K562 (cell line): ENCODE measurements around the gene ALOX5. TPM values are rescaled to one million over a fixed set of nuclear protein-coding genes. Genes with fewer than 3 reads are reported as not detected.

Source experiments
- ARID2 ChIP-seq: fragments of 450-650 bp; IDR thresholded peaks from 2 replicates; pipeline ENCODE4 v1.6.1; 2017; ENCODE audit warnings: antibody characterized with exemption, mild to moderate bottlenecking
- CBFB ChIP-seq: sonication (generic); formaldehyde crosslinking; IDR thresholded peaks from 2 replicates; pipeline ENCODE4 v1.4.0; 2020; ENCODE audit warnings: mild to moderate bottlenecking, missing genetic modification reagents
- CXXC5 ChIP-seq: fragments of 250-450 bp; sonication (Bioruptor Pico); IDR thresholded peaks from 2 replicates; pipeline ENCODE4 v1.8.0; 2022; ENCODE audit warnings: inconsistent platforms, mild to moderate bottlenecking, moderate library complexity
- ELF2 ChIP-seq: fragments of 250-450 bp; sonication (Bioruptor Pico); IDR thresholded peaks from 2 replicates; pipeline ENCODE4 v1.5.0; 2021; ENCODE audit warnings: mild to moderate bottlenecking
- JUN ChIP-seq, 2 experiments: sonication (generic) in 1 of 2; formaldehyde crosslinking in 1 of 2; IDR thresholded peaks; 2 replicates each; pipeline versions ENCODE4 v1.6.1 to v1.8.0; 2012 to 2022; ENCODE audit warnings: borderline replicate concordance in 2 of 2, mild to moderate bottlenecking in 2 of 2, improper control_type of control experiment in 1 of 2, low read depth in 1 of 2, low read length in 1 of 2, missing genetic modification reagents in 1 of 2
- MCM5 ChIP-seq: fragments of 450-650 bp; IDR thresholded peaks from 2 replicates; pipeline ENCODE4 v1.6.1; 2016; ENCODE audit warnings: low read depth
- MXI1 ChIP-seq: IDR thresholded peaks from 2 replicates; pipeline ENCODE4 v1.6.1; 2011; ENCODE audit warnings: low read depth, mild to moderate bottlenecking, improper control_type of control experiment, low read length
- MYC ChIP-seq, 2 experiments: fragments of 250-450 bp in 1 of 2; sonication (Bioruptor Pico) in 1 of 2; IDR thresholded peaks; 2 replicates each; pipeline versions ENCODE4 v1.5.1 to v1.6.1; 2012 to 2021; ENCODE audit warnings: low read depth in 2 of 2, borderline replicate concordance in 1 of 2, improper control_type of control experiment in 1 of 2, low read length in 1 of 2, mild to moderate bottlenecking in 1 of 2, moderate library complexity in 1 of 2
- NFATC3 ChIP-seq: fragments of 450-650 bp; IDR thresholded peaks from 2 replicates; pipeline ENCODE4 v1.6.1; 2017; ENCODE audit warnings: mild to moderate bottlenecking
- NKRF ChIP-seq: fragments of 450-650 bp; IDR thresholded peaks from 2 replicates; pipeline ENCODE4 v1.6.1; 2016; ENCODE audit warnings: borderline replicate concordance
- NR2C2 ChIP-seq, 2 experiments: fragments of 200-800 bp in 1 of 2; sonication (Bioruptor generic) in 1 of 2; sonication (generic) in 1 of 2; formaldehyde crosslinking in 1 of 2; IDR thresholded peaks; 2 replicates each; pipeline versions ENCODE4 v1.6.1 to v1.8.0; 2016 to 2022; ENCODE audit warnings: mild to moderate bottlenecking in 1 of 2, missing compliant biosample characterization in 1 of 2, missing genetic modification characterization in 1 of 2, missing genetic modification reagents in 1 of 2
- PRMT5 ChIP-seq: sonication (generic); formaldehyde crosslinking; IDR thresholded peaks from 2 replicates; pipeline ENCODE4 v1.5.0; 2020; ENCODE audit warnings: missing genetic modification reagents
- RFX5 ChIP-seq: IDR thresholded peaks from 2 replicates; pipeline ENCODE4 v1.6.1; 2011; ENCODE audit warnings: low read depth, mild to moderate bottlenecking, improper control_type of control experiment, low read length
- SAFB2 ChIP-seq: fragments of 200-400 bp; formaldehyde crosslinking; IDR thresholded peaks from 2 replicates; pipeline ENCODE4 v1.6.1; 2018; ENCODE audit warnings: borderline replicate concordance, low read length, low read depth, moderate library complexity; ENCODE audit not compliant: severe bottlenecking
- SMARCC2 ChIP-seq: fragments of 450-650 bp; IDR thresholded peaks from 2 replicates; pipeline ENCODE4 v1.6.1; 2017; ENCODE audit warnings: antibody characterized with exemption, moderate library complexity, mild to moderate bottlenecking, low read depth
- TFAP4 ChIP-seq: sonication (generic); formaldehyde crosslinking; IDR thresholded peaks from 2 replicates; pipeline ENCODE4 v1.8.0; 2022; ENCODE audit warnings: missing genetic modification reagents, mild to moderate bottlenecking, moderate library complexity, borderline replicate concordance
- TOE1 ChIP-seq, 2 experiments: fragments of 450-650 bp in 1 of 2; sonication (generic) in 1 of 2; formaldehyde crosslinking in 1 of 2; IDR thresholded peaks; 2 replicates each; pipeline versions ENCODE4 v1.7.1 to v1.8.0; 2016 to 2022; ENCODE audit warnings: borderline replicate concordance in 2 of 2, mild to moderate bottlenecking in 2 of 2, antibody characterized with exemption in 1 of 2, inconsistent platforms in 1 of 2, low read depth in 1 of 2, missing genetic modification reagents in 1 of 2, moderate library complexity in 1 of 2
- TRIM25 ChIP-seq: fragments of 450-650 bp; IDR thresholded peaks from 2 replicates; pipeline ENCODE4 v1.7.0; 2016; ENCODE audit warnings: borderline replicate concordance
- XRCC5 ChIP-seq: fragments of 200-400 bp; formaldehyde crosslinking; IDR thresholded peaks from 2 replicates; pipeline ENCODE4 v1.6.1; 2017; ENCODE audit warnings: low read depth, mild to moderate bottlenecking, low read length
- ZKSCAN3 ChIP-seq: fragments of 250-450 bp; sonication (Bioruptor Pico); IDR thresholded peaks from 2 replicates; pipeline ENCODE4 v1.4.0; 2020
- ZNF124 ChIP-seq: sonication (generic); formaldehyde crosslinking; IDR thresholded peaks from 2 replicates; pipeline ENCODE4 v1.8.1; 2022; ENCODE audit warnings: missing genetic modification reagents
- ZNF282 ChIP-seq: sonication (generic); formaldehyde crosslinking; IDR thresholded peaks from 2 replicates; pipeline ENCODE4 v1.8.1; 2023; ENCODE audit warnings: missing genetic modification reagents
- ZNF644 ChIP-seq: fragments of 200-800 bp; sonication (Bioruptor generic); IDR thresholded peaks from 2 replicates; pipeline ENCODE4 v1.6.1; 2016; ENCODE audit warnings: low read depth, missing genetic modification characterization, missing compliant biosample characterization
- polyA plus RNA-seq, 8 experiments: library from polyadenylated mRNA; depleted of rRNA in 4 of 8; stranded (reverse) in 5 of 8; unstranded in 3 of 8; fragments of >200 nt; fragmentation: Nextera tagmentation in 2 of 8; fragmentation: Illumina TruSeq in 1 of 8; extraction: Ambion mirVana in 2 of 8; extraction: Trizol in 1 of 8; gene quantifications; 2 replicates each; pipeline versions ENCODE4 v1.2.1 to v1.2.3, GENCODE V29; 2011 to 2014; ENCODE audit warnings: inconsistent platforms in 1 of 8, missing spikeins in 1 of 8
- total RNA-seq, 7 experiments: library from RNA; depleted of rRNA in 6 of 7; stranded (reverse); fragments of >200 nt in 6 of 7; fragmentation: Illumina TruSeq in 2 of 7; extraction: Trizol in 2 of 7; gene quantifications; 2 replicates each; pipeline versions ENCODE4 v1.2.1 to v1.2.3, GENCODE V29; 2011 to 2021; ENCODE audit warnings: low replicate concordance in 1 of 7
- TF ChIP-seq, protein P1 (sequence below): fragments of 250-450 bp; sonication (Bioruptor Pico); IDR thresholded peaks from 2 replicates; pipeline ENCODE4 v1.6.1; 2021; ENCODE audit warnings: mild to moderate bottlenecking

Gene ALOX5
- total and polyA plus RNA-seq, 9 of the 15 experiments (the other 6 are each of a cell fraction or from before 2014, with no cell fraction given) = 0.10 to 2.4 (median 1.4) TPM

DNA sequence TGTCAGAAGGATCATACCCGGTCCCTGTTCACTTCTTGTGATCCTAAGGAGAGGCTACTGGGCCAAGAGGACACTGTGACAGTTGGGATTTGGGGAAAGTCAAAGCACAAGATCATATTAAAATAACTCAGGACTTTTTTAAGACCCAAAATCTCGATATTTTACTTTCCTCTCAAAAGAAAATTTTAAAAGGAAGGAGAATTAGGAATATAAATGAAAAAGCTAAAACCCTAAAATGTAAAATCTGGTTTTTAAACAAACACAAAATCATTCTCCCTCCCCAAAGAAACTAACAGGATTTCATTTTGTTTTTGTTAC is 36.4 kb downstream of the ALOX5 start (continued):
- TF ChIP-seq ELF2 (CRISPR knock-in tag) (0 out of 2 replicates have a peak, but pooled peaks have one; percentile 50), TOE1 (IDR thresholded peaks at IDR 0.05; ENCODE audit: borderline replicate concordance) (no peak), TOE1 (CRISPR knock-in tag; IDR thresholded peaks at IDR 0.05; ENCODE audit: borderline replicate concordance, low read depth) (no peak), JUN (IDR thresholded peaks at IDR 0.05; ENCODE audit: borderline replicate concordance, low read depth, low read length) (no peak), JUN (CRISPR knock-in tag; IDR thresholded peaks at IDR 0.05; ENCODE audit: borderline replicate concordance) (no peak), XRCC5 (no peak), SMARCC2 (no peak), TFAP4 (no peak), NFATC3 (no peak), ZNF644 (tag) (no peak), NR2C2 (CRISPR knock-in tag; IDR thresholded peaks at IDR 0.05) (no peak), NR2C2 (tag; IDR thresholded peaks at IDR 0.05) (no peak), NKRF (no peak), RFX5 (no peak), ARID2 (no peak), TRIM25 (0 out of 2 replicates have a peak, but pooled peaks have one; percentile 22), ZKSCAN3 (CRISPR knock-in tag) (no peak), MYC (IDR thresholded peaks at IDR 0.05; ENCODE audit: low read depth, low read length) (no peak), MYC (CRISPR knock-in tag; IDR thresholded peaks at IDR 0.05; ENCODE audit: borderline replicate concordance, low read depth) (no peak), ZNF124 (CRISPR knock-in tag) (no peak), SAFB2 (no peak), PRMT5 (CRISPR knock-in tag) (no peak), ZNF282 (CRISPR knock-in tag) (no peak), CXXC5 (CRISPR knock-in tag) (no peak), CBFB (CRISPR knock-in tag) (no peak), MXI1 (0 out of 2 replicates have a peak, but pooled peaks have one; percentile 2), MCM5 (no peak)
- TF ChIP-seq, protein P1, sequence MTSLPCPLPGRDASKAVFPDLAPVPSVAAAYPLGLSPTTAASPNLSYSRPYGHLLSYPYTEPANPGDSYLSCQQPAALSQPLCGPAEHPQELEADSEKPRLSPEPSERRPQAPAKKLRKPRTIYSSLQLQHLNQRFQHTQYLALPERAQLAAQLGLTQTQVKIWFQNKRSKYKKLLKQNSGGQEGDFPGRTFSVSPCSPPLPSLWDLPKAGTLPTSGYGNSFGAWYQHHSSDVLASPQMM (CRISPR knock-in tag) = no peak
